ENCODE results near the gene CTDSP2.

CTDSP2 gene

DNA sequence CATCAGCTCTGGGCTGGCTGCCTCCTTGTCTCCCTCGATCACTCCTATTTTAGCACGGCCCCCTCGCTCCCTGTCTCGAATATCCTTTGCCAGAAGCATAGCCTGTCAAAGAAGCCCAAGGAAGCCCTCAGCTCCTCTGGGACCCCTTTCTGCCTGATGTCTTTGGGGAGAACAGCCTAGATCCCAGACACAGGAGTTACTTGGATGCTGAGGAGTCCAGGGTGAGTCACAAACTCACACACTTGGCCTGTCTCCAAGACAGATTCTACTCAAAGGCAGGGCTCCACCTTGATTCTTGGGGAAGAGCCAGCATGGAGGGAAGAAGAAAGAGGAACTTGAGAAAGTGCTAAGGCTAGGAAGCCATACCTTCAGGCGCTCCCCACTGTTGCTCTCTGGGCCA, 36.1 kb downstream of the CTDSP2 start:
- no peak overlapping the region for H3K27ac ChIP-seq (ENCODE audit: low read depth, low read length)
- no peak for TF ChIP-seq EZH2phosphoT487 (IDR thresholded peaks at IDR 0.05; ENCODE audit: borderline replicate concordance, low read length)
- TF ChIP-seq, protein P1, sequence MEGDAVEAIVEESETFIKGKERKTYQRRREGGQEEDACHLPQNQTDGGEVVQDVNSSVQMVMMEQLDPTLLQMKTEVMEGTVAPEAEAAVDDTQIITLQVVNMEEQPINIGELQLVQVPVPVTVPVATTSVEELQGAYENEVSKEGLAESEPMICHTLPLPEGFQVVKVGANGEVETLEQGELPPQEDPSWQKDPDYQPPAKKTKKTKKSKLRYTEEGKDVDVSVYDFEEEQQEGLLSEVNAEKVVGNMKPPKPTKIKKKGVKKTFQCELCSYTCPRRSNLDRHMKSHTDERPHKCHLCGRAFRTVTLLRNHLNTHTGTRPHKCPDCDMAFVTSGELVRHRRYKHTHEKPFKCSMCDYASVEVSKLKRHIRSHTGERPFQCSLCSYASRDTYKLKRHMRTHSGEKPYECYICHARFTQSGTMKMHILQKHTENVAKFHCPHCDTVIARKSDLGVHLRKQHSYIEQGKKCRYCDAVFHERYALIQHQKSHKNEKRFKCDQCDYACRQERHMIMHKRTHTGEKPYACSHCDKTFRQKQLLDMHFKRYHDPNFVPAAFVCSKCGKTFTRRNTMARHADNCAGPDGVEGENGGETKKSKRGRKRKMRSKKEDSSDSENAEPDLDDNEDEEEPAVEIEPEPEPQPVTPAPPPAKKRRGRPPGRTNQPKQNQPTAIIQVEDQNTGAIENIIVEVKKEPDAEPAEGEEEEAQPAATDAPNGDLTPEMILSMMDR (IDR thresholded peaks at IDR 0.05; ENCODE audit: low read depth, low read length, poor library complexity, severe bottlenecking): no peak
- no peaks in the 10 kb centered on the region for H3F3A ChIP-seq (ENCODE audit: control insufficient read depth, insufficient read depth)
- no peaks in the 10 kb centered on the region for H3K36me3 ChIP-seq (ENCODE audit: control insufficient read depth, low read length)
- H3K4me2 ChIP-seq (ENCODE audit: low read length): no peak overlapping the region
- no peaks in the 10 kb centered on the region for H3K9me3 ChIP-seq (ENCODE audit: control insufficient read depth, insufficient read depth, low read length)
- no peaks in the 10 kb centered on the region for H3K79me2 ChIP-seq (ENCODE audit: control insufficient read depth, low read length)
- no peak overlapping the region for H3K4me3 ChIP-seq (ENCODE audit: low read length)
- no peaks in the 10 kb centered on the region for H3K27me3 ChIP-seq (ENCODE audit: control insufficient read depth, low read length)
- no peaks in the 10 kb centered on the region for H3K9me2 ChIP-seq (replicated peaks; ENCODE audit: control insufficient read depth, low read length)
- no peaks in the 10 kb centered on the region for H4K20me1 ChIP-seq (ENCODE audit: control insufficient read depth, insufficient read depth, low read depth, low read length)
- no peaks in the 10 kb centered on the region for H3K4me1 ChIP-seq (ENCODE audit: control insufficient read depth, low read length)

DNA sequence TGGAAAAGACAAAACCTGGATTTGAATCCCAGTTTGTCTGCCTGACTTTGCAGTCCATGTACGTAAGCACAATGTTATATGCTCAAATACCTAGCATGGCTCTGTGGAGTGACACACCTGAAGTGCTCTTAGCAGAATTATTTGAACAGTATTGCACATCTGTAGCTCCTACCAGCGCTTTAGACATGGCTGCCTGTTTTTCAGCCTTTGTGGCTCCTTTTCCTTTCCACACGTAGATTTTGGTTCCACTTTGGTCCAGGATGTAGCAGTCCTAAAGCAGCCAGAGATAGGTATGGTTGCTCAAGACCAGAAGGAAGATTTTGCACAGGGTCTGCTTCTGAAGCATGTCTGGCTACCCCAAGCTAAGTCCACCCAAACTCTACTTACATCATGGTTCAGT, 37.1 kb downstream of the CTDSP2 start:
- no peaks in the 10 kb centered on the region for H3K4me1 ChIP-seq (ENCODE audit: control insufficient read depth, low read length)
- H3K36me3 ChIP-seq (ENCODE audit: control insufficient read depth, low read length): no peaks in the 10 kb centered on the region
- no peaks in the 10 kb centered on the region for H3K9me2 ChIP-seq (replicated peaks; ENCODE audit: control insufficient read depth, low read length)
- no peak overlapping the region for H3K4me2 ChIP-seq (ENCODE audit: low read length)
- no peaks in the 10 kb centered on the region for H3K9me3 ChIP-seq (ENCODE audit: control insufficient read depth, insufficient read depth, low read length)
- H3K4me3 ChIP-seq (ENCODE audit: low read length): no peak overlapping the region
- H3K27ac ChIP-seq (ENCODE audit: low read depth, low read length): no peak overlapping the region
- H3F3A ChIP-seq (ENCODE audit: control insufficient read depth, insufficient read depth): no peaks in the 10 kb centered on the region
- H3K79me2 ChIP-seq (ENCODE audit: control insufficient read depth, low read length): no peaks in the 10 kb centered on the region
- H3K27me3 ChIP-seq (ENCODE audit: control insufficient read depth, low read length): no peaks in the 10 kb centered on the region
- H4K20me1 ChIP-seq (ENCODE audit: control insufficient read depth, insufficient read depth, low read depth, low read length): no peaks in the 10 kb centered on the region
- TF ChIP-seq, protein P1 (IDR thresholded peaks at IDR 0.05; ENCODE audit: low read depth, low read length, poor library complexity, severe bottlenecking): no peak
- TF ChIP-seq EZH2phosphoT487 (IDR thresholded peaks at IDR 0.05; ENCODE audit: borderline replicate concordance, low read length): no peak

DNA sequence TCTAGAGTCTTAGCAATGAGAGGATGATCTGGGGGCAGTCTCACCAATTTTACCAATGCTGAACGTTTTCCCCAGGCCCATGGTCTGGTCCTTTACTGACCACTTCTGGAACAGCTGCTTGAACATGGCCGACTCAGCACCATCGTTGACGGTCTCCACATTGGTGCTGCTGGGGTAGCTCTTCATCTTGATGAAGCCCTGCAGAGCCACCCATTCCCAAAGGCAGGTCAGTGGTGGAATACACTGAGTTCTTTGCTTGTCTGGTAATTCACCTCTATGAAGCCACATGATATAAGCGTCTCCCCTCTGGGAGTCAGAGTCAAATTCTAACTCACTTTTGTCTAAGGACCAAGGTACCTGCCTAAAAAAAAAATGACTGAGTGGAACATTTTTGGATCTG, 38.2 kb downstream of the CTDSP2 start:
- Histone ChIP-seq H3K4me1 (ENCODE audit: control insufficient read depth, low read length) (no peaks in the 10 kb centered on the region), H3K9me3 (ENCODE audit: control insufficient read depth, insufficient read depth, low read length) (no peaks in the 10 kb centered on the region), H4K20me1 (ENCODE audit: control insufficient read depth, insufficient read depth, low read depth, low read length) (no peaks in the 10 kb centered on the region), H3F3A (ENCODE audit: control insufficient read depth, insufficient read depth) (no peaks in the 10 kb centered on the region), H3K27me3 (ENCODE audit: control insufficient read depth, low read length) (no peaks in the 10 kb centered on the region), H3K9me2 (replicated peaks; ENCODE audit: control insufficient read depth, low read length) (no peaks in the 10 kb centered on the region), H3K4me3 (ENCODE audit: low read length) (no peak overlapping the region), H3K79me2 (ENCODE audit: control insufficient read depth, low read length) (no peaks in the 10 kb centered on the region), H3K36me3 (ENCODE audit: control insufficient read depth, low read length) (no peaks in the 10 kb centered on the region), H3K27ac (ENCODE audit: low read depth, low read length) (no peak overlapping the region), H3K4me2 (ENCODE audit: low read length) (no peak overlapping the region)
- no peak for TF ChIP-seq EZH2phosphoT487 (IDR thresholded peaks at IDR 0.05; ENCODE audit: borderline replicate concordance, low read length)
- TF ChIP-seq, protein P1 (IDR thresholded peaks at IDR 0.05; ENCODE audit: low read depth, low read length, poor library complexity, severe bottlenecking): no peak

DNA sequence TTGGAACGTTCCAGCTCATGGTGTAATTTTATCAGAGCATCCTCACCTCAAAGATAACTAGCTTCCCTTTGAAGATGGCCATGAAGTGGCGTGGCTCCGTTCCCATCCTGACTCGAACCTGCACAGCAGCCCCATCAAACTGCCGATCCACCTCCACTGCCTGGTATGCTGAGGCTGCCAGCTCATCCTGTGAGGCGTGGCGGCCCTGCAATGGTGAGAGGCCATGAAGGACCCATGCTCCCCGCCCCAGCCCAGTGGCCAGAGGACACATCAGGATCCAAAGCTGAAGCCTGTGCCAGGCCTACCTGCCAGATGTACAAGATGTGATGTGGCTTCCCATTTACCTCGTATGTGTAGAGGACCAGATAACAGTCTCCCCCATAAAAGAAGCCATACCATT, 39.2 kb downstream of the CTDSP2 start:
- no peaks in the 10 kb centered on the region for H3K9me3 ChIP-seq (ENCODE audit: control insufficient read depth, insufficient read depth, low read length)
- no peaks in the 10 kb centered on the region for H3K27me3 ChIP-seq (ENCODE audit: control insufficient read depth, low read length)
- H3K9me2 ChIP-seq (replicated peaks; ENCODE audit: control insufficient read depth, low read length): no peaks in the 10 kb centered on the region
- H3K27ac ChIP-seq (ENCODE audit: low read depth, low read length): no peak overlapping the region
- TF ChIP-seq EZH2phosphoT487 (IDR thresholded peaks at IDR 0.05; ENCODE audit: borderline replicate concordance, low read length): no peak
- TF ChIP-seq, protein P1 (IDR thresholded peaks at IDR 0.05; ENCODE audit: low read depth, low read length, poor library complexity, severe bottlenecking): no peak
- no peaks in the 10 kb centered on the region for H3K36me3 ChIP-seq (ENCODE audit: control insufficient read depth, low read length)
- no peaks in the 10 kb centered on the region for H3K4me1 ChIP-seq (ENCODE audit: control insufficient read depth, low read length)
- H3K79me2 ChIP-seq (ENCODE audit: control insufficient read depth, low read length): no peaks in the 10 kb centered on the region
- H3K4me2 ChIP-seq (ENCODE audit: low read length): no peak overlapping the region
- no peaks in the 10 kb centered on the region for H4K20me1 ChIP-seq (ENCODE audit: control insufficient read depth, insufficient read depth, low read depth, low read length)
- no peak overlapping the region for H3K4me3 ChIP-seq (ENCODE audit: low read length)
- no peaks in the 10 kb centered on the region for H3F3A ChIP-seq (ENCODE audit: control insufficient read depth, insufficient read depth)
